Psoas muscle (tissue), 8 donors: ENCODE data around the gene SEMA3B. TPM values are rescaled to one million over a fixed set of nuclear protein-coding genes. Genes with fewer than 3 reads are reported as not detected.

Experiments
- ATAC-seq, 4 donors: fragments of 200-7000 bp; cut with Tn5 transposase; one replicate each; pipeline ENCODE4 v1.9.1; 2020; ENCODE audit warnings: moderate library complexity in 3 of 4, mild to moderate bottlenecking in 2 of 4
- DNase-seq, 2 donors: peaks; one replicate each; pipeline ENCODE4 v3.0.0-alpha.2; 2020
- H3K27ac ChIP-seq: fragments of 200-600 bp; one replicate; pipeline ENCODE4 v1.8.0; 2022
- H3K27me3 ChIP-seq, 3 donors: fragments of 200-600 bp in 1 of 3; one replicate each; pipeline versions ENCODE4 v1.6.1 to v1.8.0; 2013 to 2022; ENCODE audit warnings: low read length in 2 of 3, mild to moderate bottlenecking in 2 of 3, moderate library complexity in 1 of 3; ENCODE audit not compliant: insufficient read depth in 3 of 3
- H3K36me3 ChIP-seq, 2 donors: fragments of 200-600 bp in 1 of 2; one replicate each; pipeline versions ENCODE4 v1.6.1 to v1.8.0; 2013 to 2022; ENCODE audit warnings: low read depth in 1 of 2, mild to moderate bottlenecking in 1 of 2, moderate library complexity in 1 of 2; ENCODE audit not compliant: insufficient read depth in 1 of 2
- H3K4me1 ChIP-seq: fragments of 200-600 bp; one replicate; pipeline ENCODE4 v1.8.0; 2022
- H3K4me3 ChIP-seq: fragments of 200-600 bp; one replicate; pipeline ENCODE4 v1.8.0; 2022; ENCODE audit warnings: mild to moderate bottlenecking
- H3K9me3 ChIP-seq: fragments of 200-600 bp; one replicate; pipeline ENCODE4 v1.8.0; 2022
- WGBS, 3 donors: extraction: QIAGEN DNeasy Blood & Tissue Kit; methylation state at CpG; one replicate each; pipeline versions ENCODE4 v1.1.6 to v1.1.7; 2013; 5-methylcytosine and 5-hydroxymethylcytosine counted together
- intact Hi-C, 2 donors: fragments of 100-400 bp; cut with DNase I; formaldehyde crosslinking; loops; one replicate each; pipeline versions ENCODE4 v1.11.0 to v1.14.2; 2022
- polyA plus RNA-seq, 3 donors: library from polyadenylated mRNA; stranded (reverse); fragments of 200-250 nt; gene quantifications; one replicate each; pipeline ENCODE4 v1.2.3, GENCODE V29; 2013
- total RNA-seq, 4 donors: library from RNA; stranded (reverse); fragmentation: NEBNext Ultra II Directional in 2 of 4; extraction: Animal tissue kit (Norgen Biotek cat#: 25700) in 2 of 4; gene quantifications; one replicate each; pipeline versions ENCODE4 v1.2.1 to v1.2.4, GENCODE V29; 2021 to 2023
- TF ChIP-seq, protein P1 (sequence below): fragments of 200-600 bp; IDR thresholded peaks from one replicate; pipeline ENCODE4 v1.8.0; 2022; ENCODE audit warnings: antibody characterized with exemption
- donor health status: healthy with polysubstance abuse.
- donor health status: DM: no; HTN: no; CAD: no; lungs with moderate emphysema.
- donor health status: Bipolar disorder and iron deficiency.
- donor health status: healthy.
- donor health status: DM: yes; HTN: yes; CAD: no.
- donor health status: DM: no; HTN: no; CAD: no.
- donor health status: DM: no; HTN: no; CAD: no.
- donor health status: DM: yes; HTN: yes; CAD: no.

SEMA3B gene
- total and polyA plus RNA-seq, 7 donors = 2.1 to 6.8 (median 3.4) TPM

DNA sequence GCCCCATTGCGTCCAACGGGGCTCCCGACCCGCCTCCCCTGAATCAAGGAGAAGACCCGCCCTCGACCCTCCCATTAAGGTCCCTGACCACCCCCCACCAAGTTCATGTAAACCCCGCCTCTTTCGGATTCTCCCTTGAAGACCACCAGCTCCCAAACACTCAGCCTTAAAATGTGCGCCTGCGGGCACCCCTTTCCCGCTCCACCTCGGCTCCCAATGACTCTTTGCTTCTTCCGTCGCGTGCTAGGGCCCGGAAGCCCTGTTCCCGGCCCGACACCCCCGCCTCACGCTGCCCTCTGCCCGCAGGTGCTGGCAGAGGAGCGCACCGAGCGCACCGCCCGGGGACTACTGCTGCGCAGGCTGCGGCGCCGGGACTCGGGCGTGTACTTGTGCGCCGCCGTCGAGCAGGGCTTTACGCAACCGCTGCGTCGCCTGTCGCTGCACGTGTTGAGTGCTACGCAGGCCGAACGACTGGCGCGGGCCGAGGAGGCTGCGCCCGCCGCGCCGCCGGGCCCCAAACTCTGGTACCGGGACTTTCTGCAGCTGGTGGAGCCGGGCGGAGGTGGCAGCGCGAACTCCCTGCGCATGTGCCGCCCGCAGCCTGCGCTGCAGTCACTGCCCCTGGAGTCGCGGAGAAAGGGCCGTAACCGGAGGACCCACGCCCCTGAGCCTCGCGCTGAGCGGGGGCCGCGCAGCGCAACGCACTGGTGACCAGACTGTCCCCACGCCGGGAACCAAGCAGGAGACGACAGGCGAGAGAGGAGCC, 7.2 kb downstream of the SEMA3B start:
- H3K36me3 ChIP-seq = no peaks in the 10 kb centered on the region
- intact Hi-C loops = no loop called here
- peaks cover 24% of the 10 kb centered on the region for H3K4me1 ChIP-seq
- no peak for DNase-seq
- no peak overlapping the region for H3K27ac ChIP-seq
- ATAC-seq = no peak
- 66 to 73% (median 67%) methylated on average over 76 to 79 of the region's 79 CpGs for WGBS, 3 donors
- peaks cover 0 to 1% (median 0%) of the 10 kb centered on the region in 3 donors for H3K27me3 ChIP-seq
- no peaks in the 10 kb centered on the region for H3K9me3 ChIP-seq
- no peak overlapping the region for H3K4me3 ChIP-seq
- TF ChIP-seq, protein P1, sequence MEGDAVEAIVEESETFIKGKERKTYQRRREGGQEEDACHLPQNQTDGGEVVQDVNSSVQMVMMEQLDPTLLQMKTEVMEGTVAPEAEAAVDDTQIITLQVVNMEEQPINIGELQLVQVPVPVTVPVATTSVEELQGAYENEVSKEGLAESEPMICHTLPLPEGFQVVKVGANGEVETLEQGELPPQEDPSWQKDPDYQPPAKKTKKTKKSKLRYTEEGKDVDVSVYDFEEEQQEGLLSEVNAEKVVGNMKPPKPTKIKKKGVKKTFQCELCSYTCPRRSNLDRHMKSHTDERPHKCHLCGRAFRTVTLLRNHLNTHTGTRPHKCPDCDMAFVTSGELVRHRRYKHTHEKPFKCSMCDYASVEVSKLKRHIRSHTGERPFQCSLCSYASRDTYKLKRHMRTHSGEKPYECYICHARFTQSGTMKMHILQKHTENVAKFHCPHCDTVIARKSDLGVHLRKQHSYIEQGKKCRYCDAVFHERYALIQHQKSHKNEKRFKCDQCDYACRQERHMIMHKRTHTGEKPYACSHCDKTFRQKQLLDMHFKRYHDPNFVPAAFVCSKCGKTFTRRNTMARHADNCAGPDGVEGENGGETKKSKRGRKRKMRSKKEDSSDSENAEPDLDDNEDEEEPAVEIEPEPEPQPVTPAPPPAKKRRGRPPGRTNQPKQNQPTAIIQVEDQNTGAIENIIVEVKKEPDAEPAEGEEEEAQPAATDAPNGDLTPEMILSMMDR = no peak

DNA sequence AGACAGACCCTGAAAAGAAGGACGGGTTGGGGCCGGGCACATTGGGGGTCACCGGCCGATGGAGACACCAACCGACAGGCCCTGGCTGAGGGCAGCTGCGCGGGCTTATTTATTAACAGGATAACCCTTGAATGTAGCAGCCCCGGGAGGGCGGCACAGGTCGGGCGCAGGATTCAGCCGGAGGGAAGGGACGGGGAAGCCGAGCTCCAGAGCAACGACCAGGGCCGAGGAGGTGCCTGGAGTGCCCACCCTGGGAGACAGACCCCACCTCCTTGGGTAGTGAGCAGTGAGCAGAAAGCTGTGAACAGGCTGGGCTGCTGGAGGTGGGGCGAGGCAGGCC, 7.8 kb downstream of the SEMA3B start:
- Histone ChIP-seq H3K27ac (no peak overlapping the region), H3K4me3 (no peak overlapping the region), H3K36me3 (no peaks in the 10 kb centered on the region), H3K27me3 (peaks cover 0 to 1% (median 0%) of the 10 kb centered on the region in 3 donors), H3K9me3 (no peaks in the 10 kb centered on the region), H3K4me1 (peaks cover 24% of the 10 kb centered on the region)
- intact Hi-C loops = no loop called here
- ATAC-seq (no peak), DNase-seq (no peak)
- 85 to 87% (median 87%) methylated on average over 15 to 17 of the region's 17 CpGs for whole genome bisulfite sequencing, 3 donors
- TF ChIP-seq, protein P1 = no peak

DNA sequence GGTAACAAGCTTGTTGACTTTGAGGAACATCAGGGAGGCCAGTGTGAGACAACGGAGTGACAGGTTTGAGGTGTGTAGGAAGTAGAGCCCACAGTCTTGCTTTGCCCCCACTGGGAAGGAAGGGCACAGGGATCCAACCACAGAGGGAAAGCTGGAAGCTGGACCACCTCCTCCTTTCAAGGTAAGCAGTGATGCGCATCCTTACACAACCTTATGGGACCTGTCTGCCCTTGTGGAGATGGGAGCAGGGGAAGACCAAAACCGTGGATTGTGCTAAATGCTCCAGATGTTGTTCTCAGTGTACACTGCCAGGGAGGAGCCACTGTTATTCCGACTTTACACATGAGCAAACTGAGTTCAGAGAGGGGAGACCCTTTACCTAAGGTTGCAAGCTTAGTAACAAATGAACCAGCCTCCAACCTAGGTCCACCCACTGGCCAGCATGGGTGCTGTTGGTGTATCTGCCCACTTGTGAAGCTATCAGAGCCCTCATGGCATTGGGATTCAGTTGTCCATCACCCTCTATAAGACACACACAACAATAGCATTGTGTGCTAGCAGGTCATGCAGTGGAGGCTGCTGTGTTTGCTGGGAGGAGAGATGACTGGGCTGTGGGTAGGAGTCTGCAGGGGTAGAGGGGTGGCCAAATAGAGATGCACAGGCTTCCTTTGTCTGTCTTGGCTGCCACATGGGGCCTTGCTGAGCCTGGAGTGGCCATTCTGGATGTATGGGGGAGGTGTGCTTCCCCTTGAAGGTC, 9.4 kb downstream of the SEMA3B start:
- 73 to 78% (median 75%) methylated on average over 4 of the region's 4 CpGs for WGBS, 3 donors
- TF ChIP-seq, protein P1 = no peak
- intact Hi-C loops = no loop called here
- Histone ChIP-seq H3K36me3 (no peaks in the 10 kb centered on the region), H3K27me3 (peaks cover 0 to 1% (median 0%) of the 10 kb centered on the region in 3 donors), H3K4me1 (peaks cover 20% of the 10 kb centered on the region), H3K9me3 (no peaks in the 10 kb centered on the region), H3K27ac (peak overlapping the region; percentile 79), H3K4me3 (peak overlapping the region; percentile 60)
- ATAC-seq (peak in 3 of 4 donors; percentile 17 to 37 (median 25)), DNase-seq (no peak)

DNA sequence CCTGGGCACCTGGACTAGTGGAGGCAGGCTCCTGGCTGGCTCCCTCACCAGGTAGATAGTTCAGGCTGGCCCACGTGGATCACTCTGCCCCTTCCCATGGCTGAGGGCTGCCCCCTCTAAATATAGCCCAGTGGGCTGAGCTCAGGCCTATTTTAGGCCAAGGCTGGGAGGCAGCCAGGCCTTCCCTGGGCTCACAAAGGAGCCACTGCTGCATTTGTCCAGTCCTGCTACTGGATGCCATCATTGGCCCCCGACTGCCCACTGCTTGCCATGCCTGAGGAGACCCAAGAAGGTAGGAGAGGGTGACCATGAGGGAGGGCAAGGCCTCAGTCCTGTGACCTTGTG, 9.9 kb downstream of the SEMA3B start, which contains the start of gene LSMEM2:
LSMEM2 (plus strand) TSS at position 208 of the 345 bp plus-strand sequence; CDS start at position 235, 27 bp downstream.
- Histone ChIP-seq H3K27ac (peak within 1 kb of the TSS; percentile 79), H3K36me3 (no peaks in the 10 kb centered on the region), H3K4me3 (peak within 1 kb of the TSS; percentile 60), H3K27me3 (peaks cover 0 to 1% (median 0%) of the 10 kb centered on the region in 3 donors), H3K4me1 (peaks cover 18% of the 10 kb centered on the region), H3K9me3 (no peaks in the 10 kb centered on the region)
- 17 to 39% (median 21%) methylated on average over 2 of the region's 2 CpGs for WGBS, 3 donors
- intact Hi-C loops = no loop called here
- ATAC-seq (peak; percentile 89 to 94 (median 92)), DNase-seq (peak; percentile 65 to 87)
- TF ChIP-seq, protein P1 = no peak
